DND-41 (cell line): Measurements from ENCODE around the gene ZNF644.

Source experiments
- ATAC-seq: fragments of 200-7000 bp; cut with Tn5 transposase; 3 replicates; pipeline ENCODE4 v1.9.1; 2021; ENCODE audit warnings: low read depth; ENCODE audit not compliant: insufficient read depth
- DNase-seq: peaks from one replicate; pipeline ENCODE4 v3.0.0-alpha.2; 2020
- H2AFZ ChIP-seq: 2 replicates; pipeline ENCODE4 v1.6.0; 2012; ENCODE audit warnings: low read depth, low read length
- H3K27ac ChIP-seq: 2 replicates; pipeline ENCODE4 v1.5.1; 2012; ENCODE audit warnings: low read length, inconsistent platforms
- H3K27me3 ChIP-seq: fragments of 200-600 bp; sonication (generic); 2 replicates; pipeline ENCODE4 v1.6.0; 2012; ENCODE audit warnings: low read length, mild to moderate bottlenecking, inconsistent platforms; ENCODE audit not compliant: insufficient read depth, poor library complexity
- H3K36me3 ChIP-seq: 2 replicates; pipeline ENCODE4 v1.5.1; 2012; ENCODE audit warnings: low read length, inconsistent platforms; ENCODE audit not compliant: insufficient read depth
- H3K4me1 ChIP-seq: 2 replicates; pipeline ENCODE4 v1.5.1; 2012; ENCODE audit warnings: mild to moderate bottlenecking, low read length; ENCODE audit not compliant: insufficient read depth
- H3K4me2 ChIP-seq: 2 replicates; pipeline ENCODE4 v1.6.0; 2012; ENCODE audit warnings: mild to moderate bottlenecking, moderate library complexity, low read length, inconsistent platforms; ENCODE audit not compliant: insufficient read depth
- H3K4me3 ChIP-seq, 2 experiments: fragments of 200-600 bp in 1 of 2; shearing (Covaris generic) in 1 of 2; 2 replicates each; pipeline ENCODE4 v1.5.1; 2012 to 2016; ENCODE audit warnings: inconsistent platforms in 2 of 2, low read length in 2 of 2, mild to moderate bottlenecking in 2 of 2, low read depth in 1 of 2, moderate library complexity in 1 of 2
- H3K79me2 ChIP-seq: 2 replicates; pipeline ENCODE4 v1.6.0; 2012; ENCODE audit warnings: low read length, inconsistent platforms; ENCODE audit not compliant: insufficient read depth
- H3K9ac ChIP-seq: 2 replicates; pipeline ENCODE4 v1.6.0; 2012; ENCODE audit warnings: low read depth, mild to moderate bottlenecking, inconsistent platforms, low read length, moderate library complexity
- H3K9me3 ChIP-seq: 2 replicates; pipeline ENCODE4 v1.5.1; 2012; ENCODE audit warnings: low read length, moderate library complexity, mild to moderate bottlenecking, inconsistent platforms; ENCODE audit not compliant: insufficient read depth, severe bottlenecking
- H4K20me1 ChIP-seq: 2 replicates; pipeline ENCODE4 v1.6.0; 2012; ENCODE audit warnings: low read length; ENCODE audit not compliant: insufficient read depth
- EZH2 ChIP-seq: IDR thresholded peaks from 3 replicates; pipeline ENCODE4 v1.6.1; 2012; ENCODE audit warnings: borderline replicate concordance, low read depth, mild to moderate bottlenecking, moderate library complexity, low read length, inconsistent platforms; ENCODE audit not compliant: severe bottlenecking
- TF ChIP-seq, protein P1 (sequence below): IDR thresholded peaks from 2 replicates; pipeline ENCODE4 v1.5.1; 2012; ENCODE audit warnings: borderline replicate concordance, low read length, moderate library complexity, mild to moderate bottlenecking; ENCODE audit not compliant: poor library complexity, severe bottlenecking; ENCODE audit errors: extremely low read depth

The ZNF644 gene

DNA sequence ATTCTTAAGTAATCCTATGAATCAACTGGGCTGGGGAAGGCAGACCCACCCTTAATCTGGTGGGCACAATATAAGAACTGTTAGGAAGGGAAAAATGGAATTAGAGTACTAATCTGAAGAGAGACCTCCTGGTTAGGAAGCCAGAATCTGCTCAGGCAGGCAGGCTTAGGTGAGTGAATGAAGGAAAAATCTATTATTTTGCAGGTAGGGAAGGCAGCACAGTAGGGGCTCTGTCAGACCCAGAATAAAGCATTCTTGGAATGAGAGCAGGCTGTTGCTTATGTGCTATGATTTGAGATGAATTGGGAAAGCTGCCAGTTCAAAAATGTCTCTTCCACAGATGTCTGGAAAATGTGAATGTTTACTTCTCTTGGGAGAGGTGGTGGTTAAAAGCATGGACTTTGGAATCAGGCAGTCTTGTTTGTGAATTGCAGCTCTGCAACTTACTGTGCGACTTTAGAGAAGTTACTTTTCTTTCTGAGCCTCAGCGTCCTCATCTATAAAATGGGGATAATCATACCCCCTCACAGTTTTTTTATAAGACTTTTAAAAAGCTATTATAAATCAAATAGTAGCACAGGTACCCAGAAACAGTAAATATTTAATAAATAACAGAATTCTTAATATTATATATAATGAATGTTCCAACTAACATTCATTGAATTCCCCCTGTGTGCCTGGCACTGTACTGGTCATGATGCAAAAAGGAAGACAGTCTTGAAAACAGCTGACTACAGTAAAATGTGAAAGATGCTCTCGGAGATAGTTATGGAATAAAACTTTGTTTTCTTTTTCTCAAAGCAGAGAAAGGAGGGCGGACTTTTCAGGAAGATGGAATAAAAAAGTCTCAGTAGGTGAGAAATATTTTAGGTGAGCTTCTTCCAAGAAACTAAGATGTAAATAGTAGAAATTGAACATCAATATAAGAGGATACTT is 15.3 kb upstream of the ZNF644 start:
- no peak overlapping the region for H3K4me2 ChIP-seq
- H3K4me1 ChIP-seq, result no peaks in the 10 kb centered on the region
- no peaks in the 10 kb centered on the region for H3K79me2 ChIP-seq
- H2AFZ ChIP-seq, result no peak overlapping the region
- DNase-seq, result no peak
- H3K27ac ChIP-seq, result no peak overlapping the region
- no peak overlapping the region for H3K9ac ChIP-seq
- H3K4me3 ChIP-seq, result no peak overlapping the region
- H4K20me1 ChIP-seq, result no peaks in the 10 kb centered on the region
- H3K36me3 ChIP-seq, result no peaks in the 10 kb centered on the region
- no peak for ATAC-seq
- TF ChIP-seq, protein P1, sequence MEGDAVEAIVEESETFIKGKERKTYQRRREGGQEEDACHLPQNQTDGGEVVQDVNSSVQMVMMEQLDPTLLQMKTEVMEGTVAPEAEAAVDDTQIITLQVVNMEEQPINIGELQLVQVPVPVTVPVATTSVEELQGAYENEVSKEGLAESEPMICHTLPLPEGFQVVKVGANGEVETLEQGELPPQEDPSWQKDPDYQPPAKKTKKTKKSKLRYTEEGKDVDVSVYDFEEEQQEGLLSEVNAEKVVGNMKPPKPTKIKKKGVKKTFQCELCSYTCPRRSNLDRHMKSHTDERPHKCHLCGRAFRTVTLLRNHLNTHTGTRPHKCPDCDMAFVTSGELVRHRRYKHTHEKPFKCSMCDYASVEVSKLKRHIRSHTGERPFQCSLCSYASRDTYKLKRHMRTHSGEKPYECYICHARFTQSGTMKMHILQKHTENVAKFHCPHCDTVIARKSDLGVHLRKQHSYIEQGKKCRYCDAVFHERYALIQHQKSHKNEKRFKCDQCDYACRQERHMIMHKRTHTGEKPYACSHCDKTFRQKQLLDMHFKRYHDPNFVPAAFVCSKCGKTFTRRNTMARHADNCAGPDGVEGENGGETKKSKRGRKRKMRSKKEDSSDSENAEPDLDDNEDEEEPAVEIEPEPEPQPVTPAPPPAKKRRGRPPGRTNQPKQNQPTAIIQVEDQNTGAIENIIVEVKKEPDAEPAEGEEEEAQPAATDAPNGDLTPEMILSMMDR, result no peak
- TF ChIP-seq EZH2, result no peak
- no peaks in the 10 kb centered on the region for H3K27me3 ChIP-seq
- no peaks in the 10 kb centered on the region for H3K9me3 ChIP-seq

DNA sequence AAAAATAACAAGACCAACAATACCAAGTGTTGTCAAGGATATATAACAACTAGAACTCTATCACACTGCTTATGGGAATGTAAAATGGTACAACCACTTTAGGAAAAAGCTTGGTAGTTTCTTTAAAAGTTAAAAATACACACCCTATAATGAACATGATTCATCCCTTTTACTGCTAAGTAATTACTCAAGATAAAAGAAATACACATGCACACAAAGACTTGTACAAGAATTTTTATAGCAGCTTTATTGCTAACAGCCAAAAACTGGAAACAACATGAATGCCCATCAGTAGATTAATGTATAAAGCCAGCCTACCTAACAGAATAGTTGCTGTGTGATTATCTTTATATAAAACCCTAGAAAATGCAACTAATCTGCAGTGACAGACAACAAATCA is 10.5 kb upstream of the ZNF644 start:
- no peaks in the 10 kb centered on the region for H3K9me3 ChIP-seq
- no peak overlapping the region for H3K27ac ChIP-seq
- TF ChIP-seq EZH2, result no peak
- H3K4me2 ChIP-seq, result no peak overlapping the region
- H3K4me1 ChIP-seq, result no peaks in the 10 kb centered on the region
- no peaks in the 10 kb centered on the region for H3K79me2 ChIP-seq
- H3K27me3 ChIP-seq, result no peaks in the 10 kb centered on the region
- H3K9ac ChIP-seq, result no peak overlapping the region
- no peaks in the 10 kb centered on the region for H4K20me1 ChIP-seq
- H3K4me3 ChIP-seq, result no peak overlapping the region
- H3K36me3 ChIP-seq, result no peaks in the 10 kb centered on the region
- no peak overlapping the region for H2AFZ ChIP-seq
- DNase-seq (no peak), ATAC-seq (no peak)

DNA sequence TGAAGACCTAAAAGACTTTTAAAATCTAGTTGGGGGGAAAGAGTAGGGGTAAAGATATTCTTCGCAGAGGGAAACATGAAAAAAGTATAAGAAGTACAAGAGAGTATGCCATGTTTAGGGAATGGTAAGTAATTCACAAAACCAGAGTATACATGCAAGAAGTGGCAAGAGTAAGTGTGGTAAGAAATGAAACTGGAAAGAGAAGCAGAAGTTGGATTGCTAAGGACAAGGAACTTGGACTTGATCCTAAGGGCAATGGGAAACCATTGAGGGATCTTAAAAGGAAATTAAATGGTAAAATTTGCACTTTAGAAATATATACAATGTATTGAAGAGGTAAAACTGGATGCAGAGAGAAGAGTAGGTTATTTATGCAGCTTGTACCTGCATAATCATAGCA is 9.2 kb upstream of the ZNF644 start:
- no peak for TF ChIP-seq EZH2
- TF ChIP-seq, protein P1, result no peak
- Histone ChIP-seq H3K4me1 (no peaks in the 10 kb centered on the region), H3K27me3 (no peaks in the 10 kb centered on the region)

DNA sequence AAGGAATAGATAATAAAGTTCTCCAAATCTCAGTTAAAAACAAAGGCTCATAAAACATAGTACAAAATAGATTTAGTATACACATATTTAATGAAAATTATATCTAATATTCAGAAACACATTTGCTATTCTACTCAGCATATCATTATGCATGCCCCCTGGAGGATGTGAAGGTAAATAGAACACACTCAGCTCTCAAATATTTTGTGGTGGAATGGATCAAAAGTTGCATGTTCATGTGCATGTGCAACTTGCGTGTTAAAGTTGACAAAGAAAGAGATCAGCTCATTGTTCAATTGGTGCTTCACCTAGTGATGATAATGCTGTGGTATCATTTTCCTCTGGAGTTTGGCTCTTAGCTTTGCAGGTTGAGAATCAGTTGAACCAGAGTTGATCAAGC is 4.9 kb upstream of the ZNF644 start:
- Histone ChIP-seq H3K27me3 (no peaks in the 10 kb centered on the region), H3K4me3 (no peak overlapping the region), H3K9me3 (no peaks in the 10 kb centered on the region), H3K4me1 (peaks cover 14% of the 10 kb centered on the region), H3K27ac (no peak overlapping the region), H3K9ac (no peak overlapping the region), H3K4me2 (no peak overlapping the region), H3K36me3 (no peaks in the 10 kb centered on the region), H4K20me1 (no peaks in the 10 kb centered on the region), H2AFZ (no peak overlapping the region), H3K79me2 (peaks cover 8% of the 10 kb centered on the region)
- DNase-seq (no peak), ATAC-seq (no peak)
- TF ChIP-seq, protein P1, result peak; percentile 45
- no peak for TF ChIP-seq EZH2

More for the DNA sequence above, 9.2 kb upstream of the ZNF644 start:
- no peak overlapping the region for H3K27ac ChIP-seq
- DNase-seq, result no peak
- no peak overlapping the region for H2AFZ ChIP-seq
- no peak overlapping the region for H3K4me2 ChIP-seq
- no peaks in the 10 kb centered on the region for H4K20me1 ChIP-seq
- ATAC-seq, result no peak
- H3K36me3 ChIP-seq, result no peaks in the 10 kb centered on the region
- no peak overlapping the region for H3K4me3 ChIP-seq
- no peaks in the 10 kb centered on the region for H3K79me2 ChIP-seq
- no peaks in the 10 kb centered on the region for H3K9me3 ChIP-seq
- H3K9ac ChIP-seq, result no peak overlapping the region
